Nucleus accumbens (tissue), 56 donors: Measurements from ENCODE around the gene LCN6.
"Not testable (repeated sequence)": the region's sequence is repeated elsewhere in the genome, so short reads cannot be mapped to it uniquely, and the experiment has no call there.

Experiments used
- DNase-seq, 56 donors: peaks; one replicate each; lab custom pipeline; 2025; lab: John Stamatoyannopoulos, UW

LCN6 gene

DNA sequence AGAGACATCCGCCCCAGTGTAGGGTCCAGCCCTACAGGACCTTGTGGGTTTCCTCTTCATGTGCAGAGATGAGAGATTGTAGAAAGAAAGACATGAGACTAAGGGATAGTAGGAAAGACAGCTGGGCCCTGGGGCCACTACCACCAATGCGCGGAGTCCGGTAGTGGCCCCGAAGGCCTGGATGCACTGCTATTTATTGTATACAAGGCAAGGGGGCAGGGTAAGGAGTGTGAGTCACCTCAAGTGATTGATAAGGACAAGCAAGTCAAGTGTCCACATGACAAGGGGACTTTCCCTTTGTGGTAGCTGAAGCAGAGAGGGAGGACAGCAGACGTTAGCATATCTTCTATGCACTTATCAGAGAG, 36.7 kb upstream of the LCN6 start:
- no peak for DNase-seq

DNA sequence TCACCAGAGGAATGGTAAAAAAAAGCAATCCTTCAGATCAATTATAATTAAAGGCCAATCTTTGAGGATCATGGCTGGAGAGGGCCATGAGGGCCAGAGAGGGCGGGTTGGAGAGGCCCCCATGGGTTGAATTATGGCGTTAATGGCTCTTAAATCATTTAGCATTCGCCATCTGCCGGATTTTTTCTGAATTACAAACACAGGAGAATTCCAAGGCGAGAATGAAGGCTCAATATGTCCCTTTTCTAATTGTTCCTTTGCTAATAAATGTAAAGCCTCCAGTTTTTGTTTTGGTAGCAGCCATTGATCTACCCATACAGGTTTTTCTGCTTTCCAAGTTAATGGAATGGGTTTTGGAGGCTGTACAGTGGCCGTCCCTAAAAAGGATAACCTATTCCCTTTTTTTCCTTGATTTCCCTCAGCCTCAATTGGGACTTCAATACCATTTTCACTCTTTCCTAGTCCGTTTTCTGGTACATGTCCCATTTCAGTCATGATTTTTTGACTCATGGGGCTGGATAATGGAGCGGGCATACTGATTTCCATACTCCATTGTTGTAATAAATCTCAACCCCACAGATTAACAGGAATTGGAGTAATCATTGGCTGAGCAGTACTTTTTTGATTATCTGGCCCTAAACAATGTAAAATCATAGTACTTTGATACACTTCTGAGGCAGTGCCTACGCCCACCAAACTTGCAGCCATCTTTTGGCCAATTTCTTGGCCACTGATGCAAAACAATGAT, 36.1 kb upstream of the LCN6 start:
- peak in 3 of 56 donors; percentile 19 to 26 (median 22) for DNase-seq

DNA sequence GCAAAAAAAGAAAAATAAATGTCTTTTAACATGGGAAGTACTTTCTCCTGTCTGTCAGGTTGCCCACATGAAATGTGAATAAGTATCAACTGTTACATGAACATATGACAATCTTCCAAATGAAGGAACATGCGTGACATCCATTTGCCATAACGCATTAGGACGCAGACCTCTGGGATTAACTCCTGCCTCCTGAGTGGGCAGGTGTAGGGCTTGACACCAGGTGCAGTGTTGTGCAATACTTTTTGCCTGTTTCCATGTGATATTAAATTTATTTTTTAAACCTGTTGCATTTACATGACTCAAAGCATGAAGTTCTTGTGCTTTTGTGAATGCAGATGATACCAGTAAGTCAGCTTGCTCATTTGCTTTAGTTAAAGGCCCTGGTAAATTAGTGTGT, 34.1 kb upstream of the LCN6 start:
- no peak for DNase-seq

DNA sequence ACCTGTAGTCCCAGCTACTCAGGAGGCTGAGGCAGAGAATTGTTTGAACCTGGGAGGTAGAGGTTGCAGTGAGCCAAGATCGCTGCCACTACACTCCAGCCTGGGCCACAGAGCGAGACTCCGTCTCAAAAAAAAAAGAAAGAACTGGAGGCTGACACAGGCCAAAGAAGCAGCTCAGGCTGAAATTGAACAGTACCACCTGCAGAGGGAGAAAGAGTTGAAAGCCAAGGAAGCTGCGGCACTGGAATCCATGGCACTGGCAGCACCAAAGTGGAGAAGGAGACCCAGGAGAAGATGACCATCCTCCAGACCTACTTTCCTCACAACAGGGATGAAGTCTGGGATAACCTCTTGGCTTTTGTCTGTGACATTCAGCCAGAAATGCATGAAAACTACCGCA, 31.5 kb upstream of the LCN6 start:
- no peak for DNase-seq

DNA sequence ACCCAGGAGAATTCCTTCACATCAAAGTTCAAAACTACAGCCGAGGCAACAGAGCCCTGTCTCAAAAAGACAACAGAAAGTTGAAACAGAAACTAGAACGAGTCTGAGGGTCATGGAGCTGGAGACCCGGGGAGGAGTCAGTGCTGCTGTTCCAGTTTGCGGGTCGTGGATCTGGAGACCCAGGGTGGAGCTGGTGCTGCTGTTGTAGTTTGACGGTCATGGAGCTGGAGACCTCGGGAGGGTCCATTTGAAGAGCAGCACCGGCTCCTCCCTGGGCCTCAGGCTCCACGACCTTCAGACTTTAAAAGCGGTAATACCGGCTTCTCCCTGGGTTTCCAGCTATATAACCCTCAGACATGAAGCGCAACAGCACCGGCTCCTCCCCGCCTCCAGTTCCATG, 29.0 kb upstream of the LCN6 start:
- no peak for DNase-seq

DNA sequence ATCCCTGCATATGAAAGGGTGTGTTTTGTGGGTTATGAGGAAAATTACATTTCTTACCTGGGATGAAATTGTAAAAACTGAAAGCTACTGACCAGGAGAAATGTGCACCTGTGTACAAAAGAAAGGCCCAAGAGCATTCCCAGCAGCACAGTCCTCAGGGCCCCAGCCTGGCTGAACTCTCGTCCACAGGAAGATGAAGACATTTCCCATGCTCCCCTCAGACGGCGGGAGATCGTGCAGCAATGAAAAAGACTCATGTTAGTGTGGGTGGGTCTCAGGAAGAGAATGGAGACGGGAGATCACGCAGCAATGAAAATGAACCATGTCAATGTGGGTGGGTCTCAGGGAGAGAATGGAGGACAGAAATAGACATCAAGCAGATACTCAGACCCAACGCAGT, 28.6 kb upstream of the LCN6 start:
- DNase-seq: no peak

DNA sequence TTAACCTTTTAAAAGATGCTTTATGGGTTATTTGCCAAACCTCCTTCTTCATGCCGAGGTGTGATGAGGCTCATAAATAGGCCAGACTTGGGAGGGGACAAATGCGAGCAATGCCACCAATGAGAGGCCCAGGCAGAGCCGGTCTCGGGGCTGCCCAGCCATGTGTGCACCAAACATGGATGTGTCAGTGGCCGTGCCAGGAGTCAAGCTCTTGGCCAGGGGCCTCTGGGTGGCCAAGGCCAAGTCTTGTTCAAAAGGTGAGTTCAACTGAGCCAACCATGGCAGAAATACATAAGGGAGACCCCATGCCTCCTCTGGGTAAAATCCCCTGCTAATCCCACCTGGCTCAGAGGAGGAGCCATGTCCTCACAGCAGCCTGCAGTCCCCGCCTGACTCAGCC, 26.9 kb upstream of the LCN6 start:
- DNase-seq: no peak

DNA sequence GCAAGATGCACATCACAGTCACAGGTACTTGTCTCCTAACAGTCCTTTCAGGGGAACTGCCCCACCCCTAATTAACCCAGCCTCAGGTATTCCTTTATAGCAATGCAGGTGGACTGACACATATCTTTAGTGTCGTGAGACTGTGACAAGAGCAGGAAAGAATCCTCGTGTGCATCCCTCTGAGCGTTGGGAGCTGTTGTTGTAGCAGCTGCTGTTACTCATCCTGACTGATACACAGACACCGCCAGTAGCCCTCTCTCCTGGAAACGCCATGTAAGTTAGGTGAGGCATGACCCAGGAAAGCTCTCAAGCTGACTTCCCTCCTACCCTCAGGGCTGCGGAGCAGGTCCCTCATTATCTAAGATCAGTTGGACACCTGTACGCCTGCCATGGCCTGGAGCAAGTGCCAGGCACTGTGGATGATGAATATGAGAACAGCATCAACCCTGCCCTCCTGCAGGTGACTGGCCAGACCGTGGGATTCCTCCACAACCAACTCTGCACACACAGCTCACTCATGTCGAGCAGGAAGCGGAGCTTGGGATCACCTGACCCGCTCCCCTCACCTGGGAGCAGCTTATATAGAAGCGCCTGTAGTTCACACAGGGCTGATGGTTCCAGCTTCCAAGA, 26.2 kb upstream of the LCN6 start:
- DNase-seq: no peak

DNA sequence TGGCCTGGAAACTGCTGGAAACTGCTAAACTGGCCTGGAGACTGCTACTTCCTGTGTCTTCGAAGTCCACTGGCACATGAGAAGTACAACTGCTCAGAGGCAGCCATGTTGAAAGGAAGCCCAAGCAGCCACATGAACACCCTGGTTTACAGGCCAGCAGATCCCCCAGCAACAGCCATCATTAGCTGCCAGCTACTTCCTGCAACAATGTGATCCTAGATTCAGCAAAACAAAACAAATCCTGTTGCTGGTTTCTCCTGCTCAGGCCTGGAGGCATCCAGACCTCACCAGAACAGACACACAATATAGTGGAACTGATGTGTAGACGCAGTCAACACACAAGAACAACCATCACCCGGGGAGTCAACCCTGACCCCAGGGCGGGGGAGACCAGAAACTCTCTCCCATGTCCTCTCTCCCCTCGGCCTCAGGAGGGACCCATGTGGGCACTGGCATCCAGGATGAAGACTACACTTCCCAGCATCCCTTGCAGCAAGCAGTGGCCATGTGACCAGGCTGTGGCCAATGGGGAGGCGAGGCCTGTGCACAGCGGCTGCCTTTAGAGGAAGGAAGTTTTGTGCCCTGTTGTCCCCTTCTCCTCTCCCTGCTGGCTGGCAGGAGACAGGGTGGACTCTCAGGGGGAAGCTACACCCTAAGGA, 25.2 kb upstream of the LCN6 start:
- peak in 7 of 56 donors; percentile 11 to 44 (median 25) for DNase-seq

DNA sequence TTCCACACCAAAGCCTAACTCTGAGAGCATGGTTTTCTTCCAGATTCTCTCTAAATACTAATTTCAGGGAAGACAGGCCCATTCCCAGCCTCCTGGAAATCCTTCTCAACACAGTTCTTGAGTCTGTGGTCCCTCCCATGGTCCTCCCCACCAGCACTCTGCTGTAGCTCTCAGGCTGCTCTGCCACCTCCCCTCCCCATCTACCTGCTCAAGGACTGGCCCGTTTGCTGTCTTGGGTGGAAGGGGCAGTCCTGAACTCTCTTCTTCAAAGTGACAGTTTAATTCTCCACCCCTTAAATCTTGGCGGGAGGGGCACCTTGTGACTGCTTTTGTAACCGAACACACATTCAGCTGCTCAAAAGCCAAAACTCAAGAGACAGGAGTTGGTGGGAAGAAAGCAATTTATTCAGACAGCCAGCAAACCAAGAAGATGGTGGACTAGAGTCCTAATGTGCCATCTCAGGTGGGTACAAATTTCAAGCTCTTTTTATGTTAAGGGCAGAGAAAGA, 23.6 kb upstream of the LCN6 start:
- DNase-seq: no peak

DNA sequence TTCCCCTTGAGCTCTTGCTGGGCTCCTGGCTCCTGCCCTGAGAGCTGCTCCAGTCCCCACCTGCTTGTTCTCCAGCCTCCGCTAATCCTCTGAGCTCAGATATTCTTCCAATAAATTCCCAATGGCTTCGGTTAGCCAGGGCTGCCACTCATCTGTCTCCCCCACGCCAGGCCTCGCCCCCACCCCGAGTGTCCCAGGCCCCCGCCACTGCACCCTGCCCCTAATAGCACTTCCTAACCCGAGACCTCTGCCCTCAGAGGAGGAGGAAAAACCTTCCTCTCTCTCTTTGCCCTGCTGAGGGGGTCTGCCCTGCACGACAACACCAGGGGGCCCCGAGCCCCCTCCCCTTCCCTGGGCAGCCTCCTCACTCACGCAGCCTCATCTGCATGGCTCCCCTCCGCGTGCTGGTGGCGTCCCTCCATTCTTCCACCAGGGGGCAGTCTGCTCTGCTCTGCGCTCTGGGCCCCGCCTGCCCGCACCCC, 21.4 kb upstream of the LCN6 start:
- DNase-seq: peak in 11 of 56 donors; percentile 5 to 53 (median 17)

DNA sequence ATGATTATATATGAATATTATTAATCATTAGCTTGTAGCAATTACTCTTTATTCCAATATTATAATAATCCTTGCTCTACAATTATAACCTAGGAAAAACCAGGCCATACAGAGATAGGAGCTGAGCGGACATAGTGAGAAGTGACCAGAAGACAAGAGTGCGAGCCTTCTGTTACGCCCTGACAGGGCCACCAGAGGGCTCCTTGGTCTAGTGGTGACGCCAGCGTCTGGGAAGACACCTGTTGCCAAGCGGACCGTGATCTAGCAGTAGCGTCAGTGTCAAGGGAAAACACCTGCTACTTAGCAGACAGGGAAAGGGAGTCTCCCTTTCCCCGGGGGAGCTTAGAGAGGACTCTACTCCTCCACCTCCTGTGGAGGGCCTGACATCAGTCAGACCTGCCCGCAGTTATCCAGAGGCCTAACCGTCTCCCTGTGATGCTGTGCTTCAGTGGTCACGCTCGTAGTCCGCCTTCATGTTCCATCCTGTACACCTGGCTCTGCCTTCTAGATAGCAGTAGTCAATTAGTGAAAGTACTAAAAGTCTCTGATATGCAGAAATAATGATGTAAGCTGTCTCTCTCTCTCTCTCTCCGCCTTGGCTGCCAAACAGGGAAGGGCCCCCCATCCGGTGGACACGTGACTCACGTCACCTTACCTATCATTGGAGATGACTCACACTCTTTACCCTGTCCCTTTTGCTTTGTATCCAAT, 18.2 kb upstream of the LCN6 start:
- DNase-seq: peak in 26 of 56 donors; percentile 7 to 59 (median 28)

DNA sequence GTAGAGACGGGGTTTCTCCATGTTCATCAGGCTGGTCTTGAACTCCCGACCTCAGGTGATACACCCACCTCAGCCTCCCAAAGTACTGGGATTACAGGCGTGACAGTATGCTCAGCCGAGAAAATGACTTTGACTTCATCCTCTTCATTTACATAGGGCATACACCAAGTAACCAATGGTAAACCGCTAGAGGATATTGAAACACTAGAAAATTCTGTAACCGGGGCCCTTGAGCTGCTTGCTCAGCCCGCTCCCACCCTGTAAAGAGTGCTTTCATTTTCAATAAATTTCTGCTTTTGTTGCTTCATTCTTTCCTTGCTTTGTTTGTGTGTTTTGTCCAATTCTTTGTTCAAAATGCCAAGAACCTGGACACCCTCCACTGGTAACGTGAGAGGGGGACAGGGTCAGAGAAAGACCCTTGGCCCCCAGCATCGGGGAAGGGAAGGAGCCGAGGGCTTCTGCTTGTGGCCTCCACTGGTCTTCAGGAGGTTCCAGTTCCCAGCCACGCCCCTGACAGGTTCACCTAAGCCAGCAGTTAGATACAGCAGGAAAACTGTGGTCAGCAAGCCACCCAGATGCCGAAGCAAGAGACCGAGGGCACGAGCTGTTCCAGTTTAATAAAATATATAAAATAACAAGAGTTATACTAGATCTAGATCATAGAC, 17.6 kb upstream of the LCN6 start:
- DNase-seq: not testable (repeated sequence)

DNA sequence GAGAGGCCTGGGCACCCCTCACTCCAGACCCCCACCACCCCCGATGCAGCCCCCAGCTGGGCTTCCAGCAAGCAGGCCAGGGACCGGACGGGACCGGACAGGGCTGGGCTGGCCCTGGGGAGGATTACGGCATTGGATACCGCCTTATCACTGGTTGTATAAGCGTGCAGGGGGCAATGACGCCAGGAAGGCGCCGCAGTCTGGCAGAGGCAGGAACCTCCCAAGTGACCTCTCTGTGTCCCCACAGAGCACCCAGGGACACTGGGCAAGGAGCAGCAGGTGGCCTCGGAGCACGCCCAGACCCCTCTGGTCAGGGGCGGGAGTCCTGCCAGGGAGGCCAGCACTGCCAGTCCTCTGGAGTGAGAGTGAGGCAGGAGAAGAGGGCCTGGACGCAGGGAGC, 16.7 kb upstream of the LCN6 start:
- no peak for DNase-seq

DNA sequence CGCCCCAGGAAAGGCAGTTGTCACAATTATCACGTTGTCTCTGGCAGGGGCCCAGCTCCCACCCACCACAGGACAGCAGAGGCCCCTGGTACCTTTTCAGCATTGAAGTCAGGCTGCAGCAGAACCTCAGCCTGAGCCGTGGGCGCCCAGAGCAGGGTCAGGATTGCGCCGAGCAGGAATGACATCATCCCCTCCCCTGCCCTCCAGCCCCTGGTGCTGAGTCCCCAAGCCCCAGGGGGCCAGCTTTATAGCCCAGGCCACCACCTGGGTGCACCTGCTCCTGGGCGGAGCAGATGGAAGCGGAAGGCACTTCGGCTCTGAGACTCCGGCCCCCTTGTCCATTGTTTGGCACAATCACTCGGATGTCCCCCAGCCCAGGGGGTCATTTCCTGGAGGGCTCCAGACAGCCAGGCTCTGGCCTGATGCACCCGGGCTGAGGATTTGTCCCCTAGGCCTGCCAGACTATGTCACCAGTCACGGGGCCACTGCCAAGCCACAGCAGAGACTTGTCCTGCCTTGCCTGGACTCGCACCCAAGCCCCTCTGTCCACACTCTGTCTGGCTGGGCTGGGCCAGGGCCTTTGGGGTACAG, 16.1 kb upstream of the LCN6 start, which contains the start of gene LCN15:
Gene LCN15, minus strand, starts transcription at position 218 of the 591 bp plus-strand sequence. Its CDS starts 30 bp downstream, at position 188.
- no peak for DNase-seq

DNA sequence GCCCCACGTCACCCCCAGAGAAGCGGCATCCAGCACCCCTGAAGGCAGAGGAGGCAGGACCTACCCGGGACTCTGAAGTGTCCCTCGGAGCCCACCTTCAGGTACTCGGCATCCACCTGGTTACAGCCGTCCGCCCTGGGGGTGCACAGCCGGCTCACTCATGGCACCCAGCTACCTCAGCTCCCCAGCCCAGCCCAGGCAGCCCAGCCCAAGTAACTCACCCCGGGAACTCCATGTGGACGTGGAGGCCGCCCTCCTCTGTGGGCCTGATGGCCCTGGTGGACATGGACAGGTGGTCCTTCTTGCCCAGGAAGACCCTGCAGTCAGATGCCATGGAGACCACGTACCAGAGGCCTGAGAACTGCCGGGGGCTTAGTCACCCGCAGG, 15.3 kb upstream of the LCN6 start:
- no peak for DNase-seq

DNA sequence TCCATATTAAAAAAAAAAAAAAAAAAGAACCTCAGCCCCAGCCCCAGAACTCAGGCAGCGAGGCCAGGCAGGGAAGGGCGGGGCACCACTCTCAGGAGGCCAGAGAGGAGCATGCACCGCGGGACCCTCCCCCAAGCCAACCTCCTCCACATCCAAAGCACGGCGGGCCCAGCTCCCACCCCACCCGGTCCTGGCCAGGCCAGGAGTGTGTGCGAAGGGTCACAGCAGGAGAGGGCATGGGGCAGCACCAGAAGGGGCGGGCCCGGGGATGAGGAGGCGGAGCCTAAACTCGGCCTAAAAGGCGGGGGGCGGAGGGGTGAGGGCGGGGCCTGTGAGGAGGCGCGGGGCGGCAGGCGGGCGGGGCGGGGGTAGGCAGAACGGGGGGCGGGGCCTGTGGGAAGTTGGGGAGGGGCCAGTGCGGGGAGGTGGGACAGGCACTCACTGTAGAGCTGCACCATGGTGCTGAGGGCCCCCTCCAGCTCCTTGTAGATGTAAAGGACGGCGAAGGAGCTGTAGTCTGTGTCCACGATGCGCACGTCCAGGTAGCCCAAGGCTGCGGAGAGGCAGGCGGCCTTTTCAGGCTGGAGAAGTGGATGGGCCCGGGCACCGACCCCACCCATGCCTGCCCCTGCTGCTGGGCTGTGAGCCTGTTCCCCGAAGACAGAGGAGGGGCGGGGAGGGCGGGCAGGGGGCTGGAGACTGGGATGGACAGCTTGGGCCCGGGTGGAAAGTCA, 14.8 kb upstream of the LCN6 start:
- no peak for DNase-seq

DNA sequence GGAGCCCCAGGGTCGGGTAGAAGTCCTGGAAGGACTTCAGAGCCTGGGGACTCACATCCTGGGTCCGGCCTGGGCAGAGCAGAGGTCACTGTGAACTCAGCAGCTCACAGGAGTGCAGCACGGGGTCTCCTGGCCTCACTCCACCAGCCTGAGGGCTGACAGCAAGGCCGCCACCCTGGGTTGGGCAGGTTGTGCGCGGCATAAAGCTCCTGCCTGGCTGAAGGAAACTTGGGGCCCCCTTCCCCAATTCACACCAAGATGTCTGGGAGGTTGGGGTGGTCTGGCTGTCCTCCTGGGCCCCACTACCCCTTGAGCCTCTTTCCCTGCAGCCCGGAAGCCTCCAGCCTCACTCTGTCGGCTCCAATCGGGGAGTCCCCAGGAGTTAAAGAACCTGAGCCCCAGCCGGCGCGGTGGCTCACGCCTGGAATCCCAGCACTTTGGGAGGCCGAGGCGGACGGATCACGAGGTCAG, 13.9 kb upstream of the LCN6 start:
- no peak for DNase-seq

DNA sequence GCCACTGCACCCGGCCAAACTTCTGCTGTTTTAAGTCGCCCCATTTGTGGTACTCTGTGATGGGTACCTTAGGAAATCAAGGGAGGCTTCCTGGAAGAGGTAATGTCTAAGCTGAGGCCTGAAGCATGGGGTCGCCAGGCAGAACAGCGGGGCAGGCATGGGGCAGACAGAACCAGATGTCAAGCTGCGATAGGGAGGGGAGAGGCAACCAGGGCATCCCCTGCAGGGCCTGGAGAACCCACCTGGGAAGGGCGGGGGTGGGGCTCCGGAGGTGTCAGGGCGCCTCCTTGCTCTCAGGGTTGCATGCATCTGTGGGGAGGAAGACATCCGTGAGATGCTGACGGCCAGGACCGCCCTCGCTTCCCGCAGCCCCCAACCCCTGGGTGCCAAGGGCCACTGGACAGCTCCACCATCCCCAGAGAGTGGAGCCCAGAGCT, 13.2 kb upstream of the LCN6 start:
- no peak for DNase-seq
